Lung (tissue), 12 donors: ENCODE results near the gene SEMA4D. TPM values are rescaled to one million over a fixed set of nuclear protein-coding genes. Genes with fewer than 3 reads are reported as not detected.

Experiments used
- ATAC-seq: fragments of 200-7000 bp; cut with Tn5 transposase; one replicate; pipeline ENCODE4 v1.9.1; 2020; ENCODE audit warnings: moderate number of reproducible peaks; ENCODE audit not compliant: insufficient read depth, low FRiP score
- DNase-seq, 3 donors: peaks; one replicate each; pipeline ENCODE4 v3.0.0-alpha.2; 2013 to 2017
- H3K27ac ChIP-seq, 2 donors: one replicate each; pipeline ENCODE4 v1.5.1; 2013; ENCODE audit warnings: mild to moderate bottlenecking in 2 of 2, moderate library complexity in 2 of 2, control low read depth in 1 of 2, inconsistent platforms in 1 of 2, low read depth in 1 of 2, low read length in 1 of 2
- H3K27me3 ChIP-seq, 3 donors: one replicate each; pipeline ENCODE4 v1.5.1; 2013; ENCODE audit warnings: low read length in 2 of 3; ENCODE audit not compliant: control insufficient read depth in 3 of 3, insufficient read depth in 3 of 3
- H3K36me3 ChIP-seq, 4 donors: one replicate each; pipeline ENCODE4 v1.5.1; 2013; ENCODE audit warnings: low read length in 4 of 4, mild to moderate bottlenecking in 1 of 4, moderate library complexity in 1 of 4; ENCODE audit not compliant: control insufficient read depth in 4 of 4, insufficient read depth in 4 of 4
- H3K4me1 ChIP-seq, 5 donors: one replicate each; pipeline ENCODE4 v1.5.1; 2013; ENCODE audit warnings: low read length in 5 of 5, mild to moderate bottlenecking in 2 of 5, moderate library complexity in 1 of 5; ENCODE audit not compliant: control insufficient read depth in 5 of 5, insufficient read depth in 5 of 5
- H3K4me3 ChIP-seq: one replicate; pipeline ENCODE4 v1.5.1; 2013; ENCODE audit warnings: mild to moderate bottlenecking, control low read depth, moderate library complexity
- H3K9ac ChIP-seq, 2 donors: one replicate each; pipeline ENCODE4 v1.5.1; 2013; ENCODE audit warnings: low read length in 2 of 2, control low read depth in 1 of 2; ENCODE audit not compliant: insufficient read depth in 1 of 2
- H3K9me3 ChIP-seq, 4 donors: one replicate each; pipeline ENCODE4 v1.5.1; 2013; ENCODE audit warnings: low read length in 3 of 4, mild to moderate bottlenecking in 1 of 4, moderate library complexity in 1 of 4; ENCODE audit not compliant: control insufficient read depth in 4 of 4, insufficient read depth in 3 of 4
- CTCF ChIP-seq: IDR thresholded peaks from 2 replicates; pipeline ENCODE4 v1.5.1; 2012; ENCODE audit warnings: mild to moderate bottlenecking; ENCODE audit errors: control extremely low read depth, extremely low read depth
- WGBS, 2 donors: extraction: QIAGEN DNeasy Blood & Tissue Kit; methylation state at CpG; one replicate each; pipeline ENCODE4 v1.1.7; 2013; 5-methylcytosine and 5-hydroxymethylcytosine counted together
- polyA plus RNA-seq, 2 donors: library from polyadenylated mRNA; stranded (reverse); fragments of 200-250 nt; gene quantifications; one replicate each; pipeline ENCODE4 v1.2.1, GENCODE V29; 2013
- total RNA-seq, 2 donors: library from RNA; depleted of rRNA in 1 of 2; stranded (reverse); fragments of >200 nt in 1 of 2; gene quantifications; one replicate each; pipeline ENCODE4 v1.2.1, GENCODE V29; 2014 to 2021
- donor health status: control.
- donor health status: control.
- donor health status: Bipolar disorder and iron deficiency.
- donor health status: healthy.
- donor health status: DM: yes; HTN: yes; CAD: no.

Gene SEMA4D
- total and polyA plus RNA-seq, 4 donors: 6.7 to 61.5 (median 29.0) TPM

- no peak overlapping the region for H3K4me3 ChIP-seq
- DNase-seq (no peak), ATAC-seq (no peak)
- WGBS, 2 donors: 61 to 70% methylated on average over 8 of the region's 8 CpGs
- TF ChIP-seq CTCF: no peak
- H3K36me3 ChIP-seq: peaks cover 20 to 65% (median 47%) of the 10 kb centered on the region in 4 donors
- H3K27ac ChIP-seq: peak overlapping the region in 1 of 2 donors; percentile 46
- no peaks in the 10 kb centered on the region for H3K9me3 ChIP-seq
- H3K9ac ChIP-seq: no peak overlapping the region
- H3K27me3 ChIP-seq: no peaks in the 10 kb centered on the region
- H3K4me1 ChIP-seq: peaks cover 0 to 5% (median 0%) of the 10 kb centered on the region in 5 donors
These were observed 138.1 kb downstream of the SEMA4D start for GRCh38 chr9:89359751-89360261.

GRCh38 chr9:89358985-89359384 lies 138.9 kb downstream of the SEMA4D start:
- no peak for ATAC-seq
- no peaks in the 10 kb centered on the region for H3K9me3 ChIP-seq
- H3K4me1 ChIP-seq: peaks cover 0 to 5% (median 0%) of the 10 kb centered on the region in 5 donors
- no peak overlapping the region for H3K27ac ChIP-seq
- no peak for TF ChIP-seq CTCF
- WGBS, 2 donors: 54 to 66% methylated on average over 4 of the region's 4 CpGs
- H3K36me3 ChIP-seq: peaks cover 27 to 72% (median 51%) of the 10 kb centered on the region in 4 donors
- H3K9ac ChIP-seq: no peak overlapping the region
- H3K4me3 ChIP-seq: no peak overlapping the region
- H3K27me3 ChIP-seq: no peaks in the 10 kb centered on the region
- DNase-seq: peak in 2 of 3 donors; percentile 39 to 50

- H3K27ac ChIP-seq: no peak overlapping the region
- DNase-seq (no peak), ATAC-seq (no peak)
- peaks cover 0 to 5% (median 0%) of the 10 kb centered on the region in 5 donors for H3K4me1 ChIP-seq
- peaks cover 28 to 73% (median 54%) of the 10 kb centered on the region in 4 donors for H3K36me3 ChIP-seq
- no peaks in the 10 kb centered on the region for H3K9me3 ChIP-seq
- H3K27me3 ChIP-seq: no peaks in the 10 kb centered on the region
- H3K4me3 ChIP-seq: no peak overlapping the region
- WGBS, 2 donors: 89 to 91% methylated on average over 3 of the region's 3 CpGs
- no peak overlapping the region for H3K9ac ChIP-seq
- TF ChIP-seq CTCF: no peak
These were observed 139.5 kb downstream of the SEMA4D start for GRCh38 chr9:89358376-89358916.
